Measurements from ENCODE around the gene ARNT2.
"Not testable (repeated sequence)": the region's sequence is repeated elsewhere in the genome, so short reads cannot be mapped to it uniquely, and the experiment has no call there.

ARNT2 gene

DNA sequence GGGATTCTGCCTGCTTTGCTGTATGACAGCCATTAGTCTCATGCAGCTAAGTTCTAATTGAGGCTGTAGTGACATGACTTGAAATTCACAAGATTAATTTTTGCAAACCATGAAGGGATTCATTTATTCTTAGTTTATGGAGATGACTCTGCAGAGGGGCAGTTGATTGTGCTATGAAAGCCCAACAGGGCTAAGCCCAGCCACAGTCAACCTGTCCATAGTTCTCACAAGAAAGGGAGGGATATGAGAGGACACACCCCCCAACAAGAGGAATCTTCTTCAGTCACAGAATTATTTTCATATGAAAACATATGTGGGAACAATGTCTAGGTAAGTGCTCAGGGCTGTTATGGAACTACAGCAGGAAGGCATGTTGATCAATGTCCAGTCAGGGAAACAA is 229.0 kb downstream of the ARNT2 start:
- DNase-seq = no peak

DNA sequence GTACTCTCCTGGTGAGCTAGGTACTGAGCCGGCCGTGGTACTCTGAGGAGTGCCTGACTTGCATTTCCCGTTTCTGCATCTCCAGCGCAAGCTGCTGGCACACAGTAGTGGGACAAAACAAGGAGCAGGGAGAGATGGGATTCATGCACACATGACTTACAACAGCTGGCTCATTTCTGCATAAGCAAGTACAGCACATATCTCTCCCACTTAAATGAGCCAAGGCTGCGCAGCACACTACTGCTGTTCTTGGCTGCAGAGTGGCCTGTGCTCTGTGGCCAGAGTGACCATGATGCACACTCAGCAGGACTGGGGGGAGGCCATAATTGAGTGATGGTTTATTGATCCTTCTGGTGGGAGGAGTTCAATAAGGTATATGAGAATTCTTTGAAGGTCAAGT is 231.8 kb downstream of the ARNT2 start:
- DNase-seq = no peak

DNA sequence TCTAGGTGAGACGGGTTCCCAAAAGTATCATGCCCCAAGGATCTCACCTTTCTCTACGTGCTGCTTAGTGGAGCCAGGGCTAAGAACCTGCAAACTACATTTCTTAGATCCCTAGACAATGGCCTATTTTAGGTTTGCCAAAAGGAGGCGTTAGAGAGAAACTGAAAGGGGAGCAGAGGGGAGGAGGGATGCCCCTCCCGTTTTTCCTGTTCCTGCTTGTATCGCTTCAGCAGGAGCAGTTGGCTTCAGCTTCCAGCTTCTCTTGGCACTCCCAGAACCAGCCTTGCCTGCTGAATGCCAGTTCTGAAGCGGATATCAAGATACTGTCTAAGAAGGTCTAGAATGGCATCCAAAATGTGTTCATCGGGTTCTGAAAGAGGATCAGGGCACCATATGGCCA is 232.5 kb downstream of the ARNT2 start:
- DNase-seq = no peak

DNA sequence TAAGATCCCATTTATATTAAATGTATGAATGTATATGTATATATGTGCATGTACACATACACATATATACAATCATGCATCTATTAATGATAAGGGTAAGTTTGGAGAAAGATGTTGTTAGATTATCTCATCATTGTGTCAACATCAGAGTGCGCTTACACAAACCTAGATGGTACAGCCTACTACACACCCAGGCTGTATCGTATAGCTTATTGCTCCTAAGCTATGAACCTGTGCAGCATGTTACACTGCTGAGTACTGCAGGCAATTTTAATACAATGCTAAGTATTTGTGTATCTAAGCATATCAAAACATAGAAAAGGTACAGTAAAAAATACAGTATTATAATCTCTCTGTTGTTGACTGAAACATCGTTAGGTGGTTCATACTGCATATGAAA is 233.6 kb downstream of the ARNT2 start:
- DNase-seq = no peak

DNA sequence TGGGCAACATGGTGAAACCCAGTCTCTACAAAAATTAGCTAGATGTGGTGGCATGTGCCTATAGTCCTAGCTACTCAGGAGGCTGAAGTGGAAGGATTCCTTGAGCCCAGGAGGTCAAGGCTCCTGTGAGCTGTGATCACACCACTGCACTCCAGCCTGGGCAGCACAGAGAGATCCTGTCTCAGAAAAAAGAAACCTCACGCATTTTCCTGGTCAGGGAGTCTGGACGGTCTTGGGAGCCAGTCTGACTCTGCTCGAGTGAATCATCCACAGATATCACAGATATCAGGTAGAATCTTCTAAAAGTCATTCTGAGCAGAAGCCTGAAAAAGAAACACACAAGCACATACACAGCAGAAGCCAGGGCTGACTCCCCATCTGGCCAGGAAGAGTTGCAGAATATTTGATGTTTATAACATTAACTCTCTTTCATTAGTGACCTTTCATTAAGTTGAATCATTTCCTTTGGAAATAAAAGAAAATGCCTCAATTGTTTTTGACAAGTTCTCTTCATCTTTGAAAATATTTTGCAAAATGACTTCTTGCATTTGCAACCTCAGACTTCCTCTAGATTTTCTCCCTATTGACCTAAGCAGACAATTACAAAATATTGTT is 234.5 kb downstream of the ARNT2 start:
- DNase-seq = no peak

DNA sequence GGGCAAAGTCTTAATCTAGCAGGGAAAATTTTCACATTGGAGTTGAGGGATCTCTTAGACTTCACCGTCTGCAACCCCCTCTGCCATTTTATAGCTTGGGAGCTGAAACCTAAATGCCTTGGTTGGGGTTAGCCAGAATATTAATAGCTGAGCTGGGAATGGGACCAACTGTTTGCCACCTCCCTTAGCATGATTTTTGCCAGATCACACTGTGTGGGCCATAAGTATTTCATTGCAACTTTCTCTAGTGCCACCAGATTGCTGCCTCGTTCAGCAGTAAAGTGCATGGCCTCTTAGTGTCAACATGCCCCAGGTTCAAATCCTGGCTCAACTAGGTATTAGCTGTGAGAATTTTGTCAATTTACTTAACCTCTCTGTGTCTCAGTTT is 235.0 kb downstream of the ARNT2 start:
- no peak for DNase-seq

DNA sequence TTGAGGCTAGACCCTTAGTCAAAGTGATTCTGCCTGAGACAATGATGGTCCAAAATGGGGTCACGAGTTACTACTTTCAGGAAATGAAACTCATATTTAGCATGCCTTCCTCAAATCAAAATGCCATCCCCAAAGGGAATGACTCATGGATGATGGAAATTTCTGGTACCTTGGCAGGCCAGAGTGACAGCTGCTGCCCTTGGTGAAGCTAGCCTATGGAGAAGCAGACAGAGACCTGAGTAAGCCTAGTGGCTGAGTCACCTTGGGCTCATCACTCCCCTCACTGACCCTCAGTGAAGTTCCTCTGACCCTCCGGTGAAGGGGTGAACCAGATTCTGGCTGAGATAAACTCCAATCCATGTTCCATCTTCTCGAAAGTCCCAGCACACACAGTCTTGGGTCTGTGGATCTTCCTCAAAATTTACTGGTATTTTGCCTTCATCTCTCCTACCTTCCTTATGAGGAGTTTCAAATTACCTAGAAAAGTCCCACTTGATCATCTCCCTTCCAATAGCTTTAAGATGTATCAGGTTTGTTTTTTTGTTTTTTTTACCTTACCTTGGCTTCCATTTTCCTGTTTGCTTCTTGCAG is 236.4 kb downstream of the ARNT2 start:
- DNase-seq = no peak

DNA sequence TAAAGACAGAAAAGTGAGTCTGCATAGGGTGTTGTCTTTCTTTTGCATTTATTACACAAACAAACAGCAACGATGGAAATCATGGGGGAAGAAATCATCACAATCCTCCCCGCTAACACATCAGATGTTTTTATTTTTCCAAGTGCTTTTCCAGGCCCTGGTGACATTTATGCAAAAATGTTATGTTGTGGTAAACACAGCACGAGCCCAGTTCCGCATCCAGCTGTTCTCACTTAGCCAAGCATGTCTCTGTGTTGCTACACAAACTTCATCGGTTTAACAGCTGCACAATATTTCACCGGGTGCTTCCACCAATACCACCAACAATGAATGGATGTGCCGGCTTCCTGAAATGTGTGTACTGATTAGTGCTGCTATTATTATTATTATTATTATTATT is 237.2 kb downstream of the ARNT2 start:
- no peak for DNase-seq

DNA sequence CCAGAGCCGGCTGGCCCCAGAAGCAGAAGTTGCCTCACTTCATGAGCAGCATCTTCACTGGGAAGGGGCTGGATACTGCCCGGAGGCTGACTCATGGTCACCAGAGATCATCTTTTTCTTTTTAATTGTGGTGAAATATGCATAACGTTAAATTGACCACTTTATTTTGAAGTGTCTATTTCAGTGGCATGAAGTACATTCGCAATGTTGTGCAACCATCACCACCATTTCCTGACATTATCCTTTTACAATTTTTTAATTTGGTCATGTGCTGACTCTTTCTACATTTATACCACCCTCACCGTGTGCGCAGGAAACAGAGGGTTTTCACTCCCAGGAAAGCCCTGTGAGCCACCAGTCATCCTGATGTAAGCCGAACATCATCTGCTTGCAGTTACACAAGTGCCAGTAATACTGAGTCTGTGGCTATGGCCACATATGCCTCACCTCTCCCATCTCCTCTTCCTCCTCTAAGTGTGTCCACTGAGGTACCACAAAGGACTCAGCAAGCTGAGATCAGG is 239.3 kb downstream of the ARNT2 start:
- DNase-seq = no peak

DNA sequence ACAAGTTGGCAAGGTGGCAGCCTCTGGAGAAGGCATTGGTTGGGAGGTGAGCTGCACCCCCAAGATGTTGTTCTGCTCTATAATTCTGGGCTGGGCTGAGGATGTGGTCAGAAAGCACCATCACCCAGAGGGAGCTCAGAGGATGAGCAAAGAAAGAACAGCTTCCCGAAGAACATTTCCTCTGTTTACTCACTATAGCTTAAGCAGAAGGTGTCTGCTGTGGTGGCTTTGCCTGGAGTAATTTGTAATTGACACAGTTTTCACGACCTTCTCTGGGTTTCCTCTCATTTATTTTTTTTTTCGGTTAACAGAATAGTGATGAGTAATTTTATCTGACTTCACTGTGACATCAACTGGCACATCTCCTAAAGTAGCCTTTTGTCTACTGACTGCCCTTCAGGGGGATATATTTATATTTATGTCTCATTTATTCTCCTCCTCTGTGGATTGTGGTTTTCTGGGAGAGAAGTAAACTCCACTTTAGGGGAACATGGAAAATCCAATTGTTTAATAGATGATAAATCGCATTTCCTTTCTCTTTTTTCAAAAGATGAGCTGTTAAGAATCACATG is 241.4 kb downstream of the ARNT2 start:
- DNase-seq = no peak

DNA sequence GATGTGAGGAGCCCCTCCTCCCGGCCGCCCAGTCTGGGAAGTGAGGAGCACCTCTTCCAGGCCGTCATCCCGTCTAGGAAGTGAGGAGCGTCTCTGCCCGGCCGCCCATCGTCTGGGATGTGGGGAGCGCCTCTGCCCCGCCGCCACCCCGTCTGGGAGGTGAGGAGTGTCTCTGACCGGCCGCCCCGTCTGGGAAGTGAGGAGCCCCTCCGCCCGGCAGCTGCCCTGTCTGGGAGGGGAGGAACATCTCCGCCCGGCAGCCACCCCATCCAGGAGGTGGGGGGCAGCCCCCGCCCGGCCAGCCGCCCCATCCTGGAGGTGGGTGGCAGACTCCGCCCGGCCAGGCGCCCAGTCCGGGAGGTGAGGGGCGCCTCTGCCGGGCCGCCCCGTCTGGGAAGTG is 243.2 kb downstream of the ARNT2 start:
- not testable (repeated sequence) for DNase-seq
